IMR-90 (cell line): ENCODE results near the gene RIMBP2. TPM values are rescaled to one million over a fixed set of nuclear protein-coding genes. Genes with fewer than 3 reads are reported as not detected.

Source experiments
- ATAC-seq: fragments of 200-7000 bp; cut with Tn5 transposase; 2 replicates; pipeline ENCODE4 v1.9.1; 2020; ENCODE audit warnings: low read depth, mild to moderate bottlenecking, moderate library complexity
- BruUV-seq: library from RNA; stranded (reverse); fragments of 400-500 nt; replicated peaks from 2 replicates; lab custom pipeline; 2021; lab: Mats Ljungman, UMichigan
- CTCF ChIA-PET: fragments of 300-600 bp; formaldehyde crosslinking; extraction: SDS; loops from one replicate; lab custom pipeline; 2021; ENCODE audit warnings: antibody characterized with exemption; lab: Yijun Ruan, JAX
- POLR2A ChIA-PET: fragments of 300-600 bp; sonication (Branson Sonifier 250); formaldehyde crosslinking; loops from one replicate; lab custom pipeline; 2022; ENCODE audit warnings: antibody characterized with exemption; ENCODE audit not compliant: unreplicated experiment; lab: Charles Lee
- DNase-seq: peaks from one replicate; pipeline ENCODE4 v3.0.0; 2013
- H2AFZ ChIP-seq: replicated peaks from 2 replicates; pipeline ENCODE3; 2013; ENCODE audit warnings: low read length, mild to moderate bottlenecking; ENCODE audit not compliant: poor library complexity
- H2AK5ac ChIP-seq: 2 replicates; pipeline ENCODE4 v1.6.1; 2013; ENCODE audit warnings: low read depth, low read length, inconsistent platforms
- H2AK9ac ChIP-seq: replicated peaks from 2 replicates; pipeline ENCODE3; 2013; ENCODE audit warnings: mild to moderate bottlenecking, low read depth, low read length, moderate library complexity; ENCODE audit not compliant: poor library complexity
- H2BK120ac ChIP-seq: 2 replicates; pipeline ENCODE4 v1.6.1; 2013; ENCODE audit warnings: low read depth, low read length, inconsistent platforms
- H2BK15ac ChIP-seq: 3 replicates; pipeline ENCODE4 v1.6.1; 2013; ENCODE audit warnings: low read depth, low read length, inconsistent platforms
- H2BK20ac ChIP-seq: 2 replicates; pipeline ENCODE4 v1.6.1; 2013; ENCODE audit warnings: low read depth, mild to moderate bottlenecking, inconsistent platforms, low read length, moderate library complexity
- H2BK5ac ChIP-seq: 2 replicates; pipeline ENCODE4 v1.6.1; 2013; ENCODE audit warnings: mild to moderate bottlenecking, low read depth, low read length, inconsistent platforms; ENCODE audit not compliant: poor library complexity, severe bottlenecking
- H3K14ac ChIP-seq: replicated peaks from 2 replicates; pipeline ENCODE4 v1.6.1; 2013; ENCODE audit warnings: low read depth, low read length, inconsistent platforms
- H3K18ac ChIP-seq: 2 replicates; pipeline ENCODE4 v1.6.1; 2013; ENCODE audit warnings: low read depth, low read length, control low read depth
- H3K23ac ChIP-seq: 2 replicates; pipeline ENCODE4 v1.6.1; 2013; ENCODE audit warnings: low read depth, low read length, inconsistent platforms
- H3K27ac ChIP-seq: 2 replicates; pipeline ENCODE4 v1.5.1; 2013; ENCODE audit warnings: mild to moderate bottlenecking, control low read depth, low read length; ENCODE audit not compliant: insufficient read depth
- H3K27me3 ChIP-seq: 2 replicates; pipeline ENCODE4 v1.6.1; 2013; ENCODE audit warnings: low read length; ENCODE audit not compliant: control insufficient read depth, insufficient read depth
- H3K36me3 ChIP-seq: 2 replicates; pipeline ENCODE4 v1.6.1; 2013; ENCODE audit warnings: low read length, mixed read lengths; ENCODE audit not compliant: control insufficient read depth, insufficient read depth
- H3K4ac ChIP-seq: 2 replicates; pipeline ENCODE4 v1.6.1; 2013; ENCODE audit warnings: low read depth, low read length, inconsistent platforms
- H3K4me1 ChIP-seq: 2 replicates; pipeline ENCODE4 v1.6.1; 2013; ENCODE audit warnings: low read length, mixed read lengths; ENCODE audit not compliant: control insufficient read depth, insufficient read depth
- H3K4me2 ChIP-seq: 2 replicates; pipeline ENCODE4 v1.6.1; 2013; ENCODE audit warnings: low read depth, mild to moderate bottlenecking, control low read depth, low read length, moderate library complexity
- H3K4me3 ChIP-seq: 2 replicates; pipeline ENCODE4 v1.5.1; 2013; ENCODE audit warnings: low read depth, mild to moderate bottlenecking, control low read depth, low read length, moderate library complexity; ENCODE audit not compliant: insufficient read depth
- H3K56ac ChIP-seq: 2 replicates; pipeline ENCODE4 v1.6.1; 2013; ENCODE audit warnings: low read length, inconsistent platforms; ENCODE audit not compliant: insufficient read depth; ENCODE audit errors: extremely low read depth
- H3K79me1 ChIP-seq, 2 experiments: 2 replicates each; pipeline ENCODE4 v1.6.1; 2013; ENCODE audit warnings: low read length in 2 of 2, inconsistent platforms in 1 of 2, low read depth in 1 of 2
- H3K9ac ChIP-seq: 2 replicates; pipeline ENCODE4 v1.6.1; 2013; ENCODE audit warnings: low read depth, low read length, control low read depth
- H3K9me1 ChIP-seq: 2 replicates; pipeline ENCODE4 v1.6.1; 2013; ENCODE audit warnings: low read length, inconsistent platforms; ENCODE audit not compliant: insufficient read depth
- H3K9me3 ChIP-seq: 2 replicates; pipeline ENCODE4 v1.6.1; 2013; ENCODE audit warnings: low read length; ENCODE audit not compliant: control insufficient read depth, insufficient read depth
- H4K20me1 ChIP-seq: 2 replicates; pipeline ENCODE4 v1.6.1; 2013; ENCODE audit warnings: low read length, inconsistent platforms; ENCODE audit not compliant: insufficient read depth
- H4K5ac ChIP-seq: 2 replicates; pipeline ENCODE4 v1.6.1; 2013; ENCODE audit warnings: mild to moderate bottlenecking, low read depth, low read length, control low read depth
- H4K8ac ChIP-seq, 2 experiments: 2 replicates each; pipeline ENCODE4 v1.6.1; 2013; ENCODE audit warnings: low read depth in 2 of 2, low read length in 2 of 2, control low read depth in 1 of 2, inconsistent platforms in 1 of 2
- H4K91ac ChIP-seq: 2 replicates; pipeline ENCODE4 v1.6.1; 2013; ENCODE audit warnings: low read depth, low read length, inconsistent platforms; ENCODE audit not compliant: insufficient read depth
- BHLHE40 ChIP-seq: fragments of 150-350 bp; IDR thresholded peaks from 2 replicates; pipeline ENCODE4 v1.6.1; 2016; ENCODE audit warnings: mild to moderate bottlenecking, low read depth, low read length
- CEBPB ChIP-seq: IDR thresholded peaks from 2 replicates; pipeline ENCODE4 v1.6.1; 2012; ENCODE audit warnings: low read depth, low read length, improper control_type of control experiment
- CHD1 ChIP-seq: IDR thresholded peaks from 2 replicates; pipeline ENCODE4 v1.6.1; 2012; ENCODE audit warnings: low read depth, low read length, improper control_type of control experiment
- FOS ChIP-seq: fragments of 150-350 bp; IDR thresholded peaks from 2 replicates; pipeline ENCODE4 v1.6.1; 2016; ENCODE audit warnings: low read depth, low read length
- MAFK ChIP-seq: IDR thresholded peaks from 2 replicates; pipeline ENCODE4 v1.6.1; 2012; ENCODE audit warnings: low read depth, low read length, improper control_type of control experiment
- MAZ ChIP-seq: IDR thresholded peaks from 2 replicates; pipeline ENCODE4 v1.6.1; 2012; ENCODE audit warnings: low read depth, mild to moderate bottlenecking, low read length, improper control_type of control experiment, moderate library complexity, borderline replicate concordance
- MXI1 ChIP-seq: IDR thresholded peaks from 2 replicates; pipeline ENCODE4 v1.6.1; 2012; ENCODE audit warnings: low read depth, mild to moderate bottlenecking, low read length, moderate library complexity, borderline replicate concordance
- NFE2L2 ChIP-seq: fragments of 150-350 bp; IDR thresholded peaks from 2 replicates; pipeline ENCODE4 v1.6.1; 2016; ENCODE audit warnings: low read depth, mild to moderate bottlenecking, low read length
- POLR2A ChIP-seq: IDR thresholded peaks from 2 replicates; pipeline ENCODE4 v1.6.1; 2012; ENCODE audit warnings: mild to moderate bottlenecking, low read depth, low read length
- RAD21 ChIP-seq: IDR thresholded peaks from 2 replicates; pipeline ENCODE4 v1.6.1; 2012; ENCODE audit warnings: low read length, improper control_type of control experiment
- RCOR1 ChIP-seq: IDR thresholded peaks from 2 replicates; pipeline ENCODE4 v1.6.1; 2012; ENCODE audit warnings: mild to moderate bottlenecking, low read length, improper control_type of control experiment; ENCODE audit not compliant: insufficient replicate concordance
- RFX5 ChIP-seq: IDR thresholded peaks from 2 replicates; pipeline ENCODE4 v1.8.0; 2012; ENCODE audit warnings: low read depth, mild to moderate bottlenecking, low read length, moderate library complexity
- SMC3 ChIP-seq: fragments of 150-350 bp; IDR thresholded peaks from 2 replicates; pipeline ENCODE4 v1.6.1; 2016; ENCODE audit warnings: low read depth, mild to moderate bottlenecking, antibody characterized with exemption, low read length, moderate library complexity
- WGBS, 2 experiments: methylation state at CpG; one replicate each; pipeline versions ENCODE4 v1.1.5 to v1.1.7; 2013; ENCODE audit warnings: missing lambda C conversion rate in 2 of 2; ENCODE audit not compliant: insufficient read length in 1 of 2; ENCODE audit errors: extremely low coverage in 2 of 2; 5-methylcytosine and 5-hydroxymethylcytosine counted together
- dilution Hi-C: fragments of 300-500 bp; cut with HindIII; formaldehyde crosslinking; loops from one replicate; pipeline ENCODE4 v1.14.3; 2018; ENCODE audit warnings: low sequenced_read_pairs; ENCODE audit not compliant: unreplicated experiment
- in situ Hi-C: fragments of 300-500 bp; cut with MboI; formaldehyde crosslinking; loops from 3 replicates; pipeline ENCODE4 v1.14.3; 2019; ENCODE audit warnings: low sequenced_read_pairs, inconsistent platforms, mixed read lengths
- intact Hi-C: fragments of 100-400 bp; cut with micrococcal nuclease; formaldehyde crosslinking; loops from 2 replicates; pipeline ENCODE4 v1.10.0; 2022
- polyA plus RNA-seq, 3 experiments: library from polyadenylated mRNA; depleted of rRNA; stranded (reverse); fragments of >200 nt; gene quantifications; 2 replicates each; pipeline ENCODE4 v1.2.3, GENCODE V29; 2012; ENCODE audit warnings: low replicate concordance in 1 of 3
- total RNA-seq: library from RNA; depleted of rRNA; stranded (reverse); fragments of >200 nt; gene quantifications from 2 replicates; pipeline ENCODE4 v1.2.3, GENCODE V29; 2012
- TF ChIP-seq, protein P1 (sequence below): fragments of 150-350 bp; IDR thresholded peaks from 2 replicates; pipeline ENCODE4 v1.6.1; 2017; ENCODE audit warnings: mild to moderate bottlenecking, antibody characterized with exemption, low read length, low read depth
- TF ChIP-seq, protein P2 (sequence below): fragments of 150-350 bp; IDR thresholded peaks from 2 replicates; pipeline ENCODE4 v1.6.1; 2016; ENCODE audit warnings: low read depth, mild to moderate bottlenecking, low read length, moderate library complexity, borderline replicate concordance
- TF ChIP-seq, protein P3 (sequence below): conservative IDR thresholded peaks from 2 replicates; pipeline ENCODE4 v1.5.1; 2012; ENCODE audit warnings: mild to moderate bottlenecking, low read depth, low read length, improper control_type of control experiment

Gene RIMBP2
- total and polyA plus RNA-seq, 2 of the 4 experiments (the other 2 are of a cell fraction), result not detected

DNA sequence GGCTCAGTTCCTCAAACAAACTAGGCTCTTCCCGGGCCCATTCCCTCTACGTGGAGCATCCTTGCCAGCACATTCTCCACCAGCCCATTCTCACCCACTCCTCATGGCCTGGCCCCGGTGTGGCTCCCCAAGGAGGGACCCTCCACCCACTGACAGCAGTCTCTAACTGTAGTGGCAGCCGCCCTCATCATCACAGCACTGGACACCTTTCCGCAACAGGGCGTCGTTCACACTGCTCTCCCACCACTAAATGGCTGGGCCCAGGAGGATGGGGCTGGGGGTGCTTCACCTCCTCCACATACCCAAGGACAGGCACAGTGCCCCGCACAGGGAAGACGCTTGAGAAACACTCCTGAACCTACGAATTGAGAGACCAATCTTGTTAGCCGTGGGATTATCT lies 123.0 kb downstream of the RIMBP2 start:
- no peak overlapping the region for H2AK5ac ChIP-seq
- no peak overlapping the region for H3K9ac ChIP-seq
- TF ChIP-seq, protein P1, sequence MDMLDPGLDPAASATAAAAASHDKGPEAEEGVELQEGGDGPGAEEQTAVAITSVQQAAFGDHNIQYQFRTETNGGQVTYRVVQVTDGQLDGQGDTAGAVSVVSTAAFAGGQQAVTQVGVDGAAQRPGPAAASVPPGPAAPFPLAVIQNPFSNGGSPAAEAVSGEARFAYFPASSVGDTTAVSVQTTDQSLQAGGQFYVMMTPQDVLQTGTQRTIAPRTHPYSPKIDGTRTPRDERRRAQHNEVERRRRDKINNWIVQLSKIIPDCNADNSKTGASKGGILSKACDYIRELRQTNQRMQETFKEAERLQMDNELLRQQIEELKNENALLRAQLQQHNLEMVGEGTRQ, result no peak
- no peak for TF ChIP-seq RFX5
- no peak for TF ChIP-seq RCOR1
- TF ChIP-seq MXI1, result no peak
- TF ChIP-seq FOS, result no peak
- TF ChIP-seq POLR2A, result no peak
- TF ChIP-seq MAZ, result no peak
- TF ChIP-seq SMC3, result no peak
- no peak for TF ChIP-seq CHD1
- TF ChIP-seq NFE2L2, result no peak
- no peak for TF ChIP-seq RAD21
- TF ChIP-seq, protein P2, sequence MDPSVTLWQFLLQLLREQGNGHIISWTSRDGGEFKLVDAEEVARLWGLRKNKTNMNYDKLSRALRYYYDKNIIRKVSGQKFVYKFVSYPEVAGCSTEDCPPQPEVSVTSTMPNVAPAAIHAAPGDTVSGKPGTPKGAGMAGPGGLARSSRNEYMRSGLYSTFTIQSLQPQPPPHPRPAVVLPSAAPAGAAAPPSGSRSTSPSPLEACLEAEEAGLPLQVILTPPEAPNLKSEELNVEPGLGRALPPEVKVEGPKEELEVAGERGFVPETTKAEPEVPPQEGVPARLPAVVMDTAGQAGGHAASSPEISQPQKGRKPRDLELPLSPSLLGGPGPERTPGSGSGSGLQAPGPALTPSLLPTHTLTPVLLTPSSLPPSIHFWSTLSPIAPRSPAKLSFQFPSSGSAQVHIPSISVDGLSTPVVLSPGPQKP, result no peak
- TF ChIP-seq CEBPB, result no peak
- TF ChIP-seq, protein P3, sequence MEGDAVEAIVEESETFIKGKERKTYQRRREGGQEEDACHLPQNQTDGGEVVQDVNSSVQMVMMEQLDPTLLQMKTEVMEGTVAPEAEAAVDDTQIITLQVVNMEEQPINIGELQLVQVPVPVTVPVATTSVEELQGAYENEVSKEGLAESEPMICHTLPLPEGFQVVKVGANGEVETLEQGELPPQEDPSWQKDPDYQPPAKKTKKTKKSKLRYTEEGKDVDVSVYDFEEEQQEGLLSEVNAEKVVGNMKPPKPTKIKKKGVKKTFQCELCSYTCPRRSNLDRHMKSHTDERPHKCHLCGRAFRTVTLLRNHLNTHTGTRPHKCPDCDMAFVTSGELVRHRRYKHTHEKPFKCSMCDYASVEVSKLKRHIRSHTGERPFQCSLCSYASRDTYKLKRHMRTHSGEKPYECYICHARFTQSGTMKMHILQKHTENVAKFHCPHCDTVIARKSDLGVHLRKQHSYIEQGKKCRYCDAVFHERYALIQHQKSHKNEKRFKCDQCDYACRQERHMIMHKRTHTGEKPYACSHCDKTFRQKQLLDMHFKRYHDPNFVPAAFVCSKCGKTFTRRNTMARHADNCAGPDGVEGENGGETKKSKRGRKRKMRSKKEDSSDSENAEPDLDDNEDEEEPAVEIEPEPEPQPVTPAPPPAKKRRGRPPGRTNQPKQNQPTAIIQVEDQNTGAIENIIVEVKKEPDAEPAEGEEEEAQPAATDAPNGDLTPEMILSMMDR, result no peak
- no peak for TF ChIP-seq MAFK
- no peak for TF ChIP-seq BHLHE40
- H2AFZ ChIP-seq, result no peak overlapping the region
- H3K14ac ChIP-seq, result no peak overlapping the region
- H4K91ac ChIP-seq, result no peak overlapping the region
- H2BK20ac ChIP-seq, result no peak overlapping the region
- H3K27ac ChIP-seq, result no peak overlapping the region
- CTCF ChIA-PET, result no interaction called here
- H2BK120ac ChIP-seq, result no peak overlapping the region
- H3K9me3 ChIP-seq, result peaks cover 33% of the 10 kb centered on the region
- BruUV-seq, result no TSS peak
- no peak overlapping the region for H2AK9ac ChIP-seq
- DNase-seq (no peak), ATAC-seq (no peak)
- H3K4me1 ChIP-seq, result no peaks in the 10 kb centered on the region
- POLR2A ChIA-PET, result no interaction called here
- no peaks in the 10 kb centered on the region for H3K9me1 ChIP-seq
- H3K79me1 ChIP-seq, result no peaks in the 10 kb centered on the region
- no peaks in the 10 kb centered on the region for H3K36me3 ChIP-seq
- H3K18ac ChIP-seq, result no peak overlapping the region
- H2BK15ac ChIP-seq, result no peak overlapping the region
- no peak overlapping the region for H4K5ac ChIP-seq
- H3K56ac ChIP-seq, result no peak overlapping the region
- intact Hi-C loops, result no loop called here
- H3K27me3 ChIP-seq, result no peaks in the 10 kb centered on the region
- WGBS, 2 experiments, result 51% methylated on average over 4 of the region's 11 CpGs; no CpG with 5 or more reads in 1 of the 2 experiments
- no peak overlapping the region for H4K8ac ChIP-seq
- H3K4ac ChIP-seq, result no peak overlapping the region
- H3K4me2 ChIP-seq, result no peak overlapping the region
- no peak overlapping the region for H3K4me3 ChIP-seq
- H2BK5ac ChIP-seq, result no peak overlapping the region
- no peak overlapping the region for H3K23ac ChIP-seq
- dilution Hi-C loops, result no loop called here
- H4K20me1 ChIP-seq, result no peaks in the 10 kb centered on the region
- in situ Hi-C loops, result no loop called here
